GM18909 (cell line): ENCODE results near the gene BMPR1A.
A peak's percentile ranks its signal among the peaks of the same experiment; 100 is the strongest.
"Not testable (repeated sequence)": the region's sequence is repeated elsewhere in the genome, so short reads cannot be mapped to it uniquely, and the experiment has no call there.

Source experiments
- ATAC-seq: cut with Tn5 transposase; IDR thresholded peaks from one replicate; pipeline ENCODE4 v1.9.1; 2021; ENCODE audit warnings: mild to moderate bottlenecking; ENCODE audit not compliant: unreplicated experiment, poor library complexity

The BMPR1A gene

GRCh38 chr10:86950349-86950748, 193.9 kb downstream of the BMPR1A start:
- ATAC-seq = no peak

DNA sequence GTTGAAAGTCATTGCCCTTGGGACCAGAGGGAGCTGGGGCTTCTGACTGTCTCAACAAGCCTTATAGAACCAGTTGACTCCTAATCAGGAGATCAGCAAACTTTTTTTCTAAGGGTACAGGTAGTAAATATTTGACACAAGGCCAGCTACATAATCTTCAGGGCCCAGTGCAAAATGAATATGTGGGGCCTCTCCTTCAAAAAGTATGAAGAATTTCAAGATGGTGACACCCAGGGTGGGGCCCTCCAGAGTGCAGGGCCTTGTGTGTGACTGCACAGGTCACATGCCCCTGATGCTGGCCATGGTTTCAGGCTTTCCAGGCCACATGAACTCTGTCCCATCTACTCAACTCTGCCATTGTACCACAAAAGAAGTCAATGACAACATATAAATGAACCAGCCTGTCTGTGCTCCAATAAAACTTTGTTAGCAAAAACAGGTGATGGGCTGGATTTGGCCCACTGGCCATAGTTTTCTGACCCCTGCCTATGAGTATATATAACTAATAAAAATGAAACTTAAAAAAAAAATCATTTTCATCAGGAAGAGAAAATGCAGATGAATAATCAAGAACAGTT, 194.9 kb downstream of the BMPR1A start:
- no peak for ATAC-seq

- no peak for ATAC-seq
These were observed 195.7 kb downstream of the BMPR1A start for GRCh38 chr10:86952106-86952505.

DNA sequence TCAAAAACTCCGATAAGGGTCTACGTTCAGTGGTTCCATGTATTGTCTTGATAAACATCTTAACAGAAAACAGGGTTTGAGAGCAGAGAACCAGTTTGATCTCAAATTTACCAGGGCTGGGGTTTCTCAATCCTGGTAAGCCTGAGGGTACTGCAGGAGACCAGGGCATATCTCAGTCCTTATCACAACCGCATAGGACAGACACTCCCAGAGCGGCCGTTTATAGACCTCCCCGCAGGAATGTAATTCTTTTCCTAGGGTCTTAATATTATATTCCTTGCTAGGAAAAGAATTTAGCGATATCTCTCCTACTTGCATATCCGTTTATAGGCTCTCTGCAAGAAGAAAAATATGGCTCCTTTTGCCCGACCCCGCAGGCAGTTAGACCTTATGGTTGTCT, 196.3 kb downstream of the BMPR1A start:
- ATAC-seq = not testable (repeated sequence)

DNA sequence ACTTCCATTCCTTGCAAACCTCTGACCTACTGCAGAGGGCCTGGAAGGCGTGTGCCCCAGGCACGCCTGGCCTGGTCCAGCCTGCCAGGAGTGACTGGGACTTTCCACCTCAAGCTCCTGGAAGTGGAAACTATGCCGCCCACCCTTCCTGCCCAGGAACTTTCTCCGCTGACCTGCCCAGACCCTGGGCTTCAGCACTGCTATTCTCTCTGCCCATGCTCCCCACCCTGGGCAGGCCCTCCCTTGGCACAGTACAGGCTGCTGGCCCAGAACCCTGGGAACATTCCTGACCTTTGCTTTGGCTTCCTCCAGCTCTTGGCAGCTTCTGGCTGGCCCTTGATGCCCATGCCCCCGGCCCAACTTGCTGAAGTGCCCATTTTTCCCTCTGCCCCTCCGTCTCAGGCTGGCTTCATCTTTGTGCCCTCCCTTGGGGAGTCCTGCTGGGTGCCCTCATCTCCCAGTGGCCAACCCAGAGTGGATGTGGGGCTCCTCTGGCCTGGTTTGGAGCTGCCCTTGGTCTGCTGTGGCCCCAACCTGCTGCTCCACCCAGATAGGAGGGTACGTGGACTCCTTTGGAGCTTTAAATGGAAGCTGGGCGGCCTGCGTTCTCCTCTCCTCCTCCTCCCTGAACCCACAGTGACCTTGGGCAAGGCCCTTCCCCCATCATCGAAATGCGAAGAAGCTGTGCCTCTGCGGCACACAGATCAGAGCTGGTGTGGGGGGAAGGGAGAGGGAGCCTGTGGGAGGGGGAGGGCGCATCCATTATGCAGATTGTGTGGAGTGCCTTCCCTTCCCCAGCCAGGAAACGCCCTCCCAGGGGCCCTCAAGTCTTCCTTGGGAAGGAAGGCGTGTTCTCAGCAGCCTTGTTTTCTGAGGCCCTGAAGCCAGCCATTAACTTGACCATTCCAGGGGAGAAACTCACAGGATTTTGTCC, 197.6 kb downstream of the BMPR1A start:
- ATAC-seq = no peak

GRCh38 chr10:86954681-86955500, 198.5 kb downstream of the BMPR1A start:
- ATAC-seq = no peak

DNA sequence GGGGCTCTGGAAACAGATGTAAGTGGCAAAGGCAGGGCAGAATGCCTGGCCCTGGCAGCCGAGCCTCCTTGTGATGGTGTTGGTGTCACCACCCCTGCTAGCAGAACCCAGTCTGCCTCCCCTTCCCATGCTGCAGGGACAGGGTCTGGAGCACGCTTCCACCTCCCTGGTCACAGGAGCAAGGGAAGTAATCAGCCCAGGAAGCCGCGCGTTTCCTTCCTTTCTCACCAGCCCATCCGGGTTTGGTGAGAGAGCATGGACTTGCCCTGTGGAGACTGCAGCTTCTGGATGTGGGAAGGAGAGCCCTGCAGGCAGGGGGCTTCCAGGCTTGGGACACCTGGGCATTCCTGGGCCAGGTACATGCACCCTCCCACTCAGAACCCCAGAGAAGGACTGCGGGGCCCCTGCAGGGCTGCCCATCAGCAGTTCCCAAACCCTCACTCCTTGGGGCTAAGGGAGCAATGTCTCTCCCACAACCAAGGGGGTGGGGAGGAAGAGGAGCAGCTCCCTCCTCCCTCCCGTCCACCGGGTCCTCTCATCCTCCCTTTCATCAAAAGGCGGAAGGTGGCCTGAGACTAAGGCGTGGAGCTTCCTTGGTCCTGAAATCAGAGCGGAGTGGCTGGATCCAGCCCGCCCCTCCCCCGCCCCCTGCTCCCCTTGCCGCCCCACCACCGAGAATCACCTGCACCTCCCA, 199.2 kb downstream of the BMPR1A start:
- ATAC-seq = no peak

GRCh38 chr10:86956195-86956847, 199.9 kb downstream of the BMPR1A start:
- ATAC-seq = no peak

DNA sequence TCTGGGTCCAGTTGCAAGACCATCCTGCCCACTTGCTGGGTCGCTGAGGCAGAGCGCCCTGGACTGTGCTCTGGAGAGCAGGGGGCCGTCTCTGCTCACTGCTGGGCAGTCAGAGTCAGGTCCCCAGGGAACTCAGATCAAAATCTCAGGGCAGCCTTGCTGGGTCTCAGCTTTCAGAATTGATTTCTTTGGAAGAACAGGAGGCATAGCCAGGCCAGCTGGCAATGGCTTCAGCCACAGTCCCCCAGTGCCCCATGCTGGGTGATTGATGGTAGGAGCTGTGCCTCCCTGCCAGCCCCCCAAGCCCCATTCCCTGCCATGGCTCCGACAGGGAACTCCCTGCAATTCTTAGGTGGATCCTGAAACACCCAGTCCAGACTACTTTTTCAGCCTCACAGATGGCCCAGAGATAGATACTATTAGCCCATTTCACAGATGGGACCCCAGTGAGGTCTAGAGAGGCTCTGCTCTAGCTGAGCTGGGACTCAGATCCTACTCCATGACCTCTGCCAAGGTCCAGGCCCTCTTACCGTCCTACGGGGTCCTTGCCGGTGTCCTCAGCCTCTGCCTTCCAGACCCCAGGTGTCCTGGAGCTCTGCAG, 200.5 kb downstream of the BMPR1A start:
- ATAC-seq = no peak

- ATAC-seq = no peak
These were observed 201.2 kb downstream of the BMPR1A start, which contains the start of gene MMRN2 for GRCh38 chr10:86957471-86958115. Gene MMRN2 (minus strand): TSS chr10:86957615. CDS start chr10:86957541, 74 bp downstream.

GRCh38 chr10:86958116-86958900, 201.9 kb downstream of the BMPR1A start, which contains the start of gene SNCG:
Gene SNCG (plus strand): TSS chr10:86958599. CDS start chr10:86958698, 99 bp downstream.
- ATAC-seq = no peak

DNA sequence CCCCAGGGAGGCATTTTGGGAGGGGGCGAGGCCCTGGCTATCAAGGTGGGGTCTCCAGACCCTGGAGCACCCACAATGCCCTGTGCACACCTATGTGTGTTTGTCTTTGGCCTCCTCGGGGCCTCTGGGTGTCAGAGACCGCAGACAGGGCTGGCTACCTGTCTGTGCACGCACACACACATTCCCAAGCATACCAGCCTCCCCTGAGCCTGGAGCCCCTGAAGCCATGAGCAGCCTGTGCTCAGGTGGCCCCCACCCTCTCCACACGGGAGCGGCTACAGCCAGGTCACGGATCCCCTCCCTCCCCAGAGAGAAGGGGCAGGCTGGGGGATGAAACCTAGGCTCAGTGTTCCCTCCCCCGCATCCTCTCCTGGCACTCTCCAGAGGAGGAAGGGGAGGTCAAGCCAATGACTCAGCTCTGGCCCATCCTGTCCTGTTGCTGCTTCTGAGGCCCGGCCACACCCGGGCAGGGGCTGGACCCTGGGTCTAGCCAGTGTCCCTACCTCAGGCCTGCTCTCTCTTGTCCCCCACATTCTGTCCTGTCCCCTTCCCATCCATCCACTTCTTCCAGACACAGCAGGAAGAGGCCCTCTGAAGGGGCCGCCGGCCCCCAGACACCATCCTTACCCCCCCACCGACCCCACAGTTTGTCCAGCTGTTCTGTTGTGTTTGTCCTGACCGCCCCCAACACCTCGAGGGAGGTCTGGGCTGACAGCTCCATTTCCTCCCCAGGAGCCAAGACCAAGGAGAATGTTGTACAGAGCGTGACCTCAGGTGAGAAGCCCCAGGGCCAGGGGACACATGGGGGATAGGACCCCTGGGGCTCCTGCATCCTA, 202.7 kb downstream of the BMPR1A start:
- ATAC-seq = no peak

GRCh38 chr10:86959737-86960002, 203.3 kb downstream of the BMPR1A start:
- ATAC-seq = no peak

- peak; percentile 72 for ATAC-seq
These were observed 203.8 kb downstream of the BMPR1A start for GRCh38 chr10:86960003-86960862.

GRCh38 chr10:86960863-86961434, 204.5 kb downstream of the BMPR1A start:
- no peak for ATAC-seq

GRCh38 chr10:86961481-86962091, 205.2 kb downstream of the BMPR1A start:
- no peak for ATAC-seq
